ENCODE measurements around the gene IQSEC2.

DNA sequence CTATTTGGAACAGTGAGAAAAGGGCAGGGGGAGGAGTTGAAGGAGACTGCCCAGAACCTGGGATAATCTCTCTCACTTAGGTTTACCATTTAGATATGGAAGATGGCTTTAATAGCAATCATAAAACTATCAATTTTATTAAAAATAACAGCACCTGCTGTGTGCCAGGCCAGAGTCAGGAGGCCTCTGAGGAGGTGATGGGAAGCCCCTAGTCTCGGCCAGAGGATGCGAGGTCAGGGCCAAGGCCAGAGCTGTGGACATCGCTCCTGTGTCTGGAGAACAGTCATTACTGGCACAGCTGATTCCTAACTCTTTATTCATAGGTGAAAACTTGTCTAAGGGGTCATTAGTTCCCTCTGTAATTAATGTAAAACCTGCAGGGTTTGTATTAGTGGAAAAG lies 4.2 kb upstream of the IQSEC2 start:
- no peak for TF ChIP-seq POLR2A (IDR thresholded peaks at IDR 0.05; ENCODE audit: low read depth, low read length)
- no peak for TF ChIP-seq CTCF (conservative IDR thresholded peaks at IDR 0.05; ENCODE audit: low read depth, low read length)
- no peak for TF ChIP-seq SMC3 (IDR thresholded peaks at IDR 0.05; ENCODE audit: low read depth, low read length)
- TF ChIP-seq RAD21 (IDR thresholded peaks at IDR 0.05; ENCODE audit: low read length): no peak
